ENCODE measurements around the gene TNFAIP8L2.
"Not testable (repeated sequence)": the region's sequence is repeated elsewhere in the genome, so short reads cannot be mapped to it uniquely, and the experiment has no call there.

Gene TNFAIP8L2

DNA sequence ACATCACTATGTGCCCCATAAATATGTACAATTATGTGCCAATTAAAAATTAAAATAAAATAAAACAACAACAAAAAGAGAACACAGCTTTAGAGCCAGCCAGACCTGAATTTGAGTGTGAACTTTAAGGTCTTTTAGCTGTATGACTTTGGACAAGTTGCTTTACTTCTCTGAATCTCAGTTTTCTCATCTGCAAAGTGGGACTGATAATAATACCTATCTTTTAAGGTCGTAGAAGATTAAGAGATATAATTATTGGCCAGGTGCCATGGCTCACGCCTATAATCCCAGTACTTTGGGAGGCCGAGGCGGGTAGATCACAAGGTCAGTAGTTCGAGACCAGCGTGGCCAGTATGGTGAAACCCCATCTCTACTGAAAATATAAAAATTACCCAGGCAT lies 36.9 kb downstream of the TNFAIP8L2 start:
- no peak for DNase-seq

DNA sequence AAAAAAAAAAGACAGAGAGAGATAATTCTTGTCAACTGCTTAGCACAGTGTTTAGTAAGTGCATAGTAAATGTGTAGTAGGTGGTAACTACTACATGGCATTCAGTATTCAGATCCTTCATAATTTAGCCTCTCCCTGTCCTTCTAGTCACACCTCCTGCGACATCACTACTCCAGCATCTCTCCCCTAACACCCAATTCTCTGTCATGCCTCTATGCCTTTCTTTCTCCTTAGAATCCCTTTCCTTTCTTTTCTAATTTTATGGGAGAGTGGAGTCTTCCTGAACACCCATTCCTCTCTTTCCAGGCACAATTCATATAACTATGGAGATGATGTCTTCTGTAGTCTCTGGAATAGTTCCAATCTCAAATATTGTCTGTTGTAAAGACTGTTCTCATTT lies 37.4 kb downstream of the TNFAIP8L2 start:
- no peak for DNase-seq

DNA sequence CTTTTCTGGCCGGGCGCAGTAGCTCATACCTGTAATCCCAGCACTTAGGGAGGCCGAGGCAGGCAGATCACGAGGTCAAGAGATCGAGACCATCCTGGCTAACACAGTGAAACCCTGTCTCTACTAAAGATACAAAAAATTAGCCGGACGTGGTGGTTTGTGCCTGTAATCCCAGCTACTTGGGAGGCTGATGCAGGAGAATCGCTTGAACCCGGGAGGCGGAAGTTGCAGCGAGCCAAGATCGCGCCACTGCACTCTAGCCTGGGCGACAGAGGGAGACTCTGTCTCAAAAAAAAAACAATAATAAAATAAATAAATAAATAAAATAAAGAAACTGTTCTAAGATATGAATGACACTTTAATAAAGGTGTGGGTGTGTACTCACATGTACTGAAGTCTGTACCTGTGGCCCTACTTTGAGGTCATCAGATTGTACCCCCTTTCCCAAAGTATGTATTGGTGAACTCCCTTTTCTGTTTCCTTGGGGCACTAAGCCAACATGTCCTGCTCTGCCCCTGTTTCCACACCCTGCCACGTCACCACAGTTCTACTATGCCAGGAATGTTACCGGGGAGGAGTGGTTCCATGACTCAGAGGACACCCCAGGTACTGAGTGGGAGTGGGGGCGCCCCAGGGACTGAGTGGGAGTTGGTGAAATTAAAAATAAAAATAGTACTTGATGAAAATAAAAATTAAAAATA lies 38.6 kb downstream of the TNFAIP8L2 start:
- not testable (repeated sequence) for DNase-seq

DNA sequence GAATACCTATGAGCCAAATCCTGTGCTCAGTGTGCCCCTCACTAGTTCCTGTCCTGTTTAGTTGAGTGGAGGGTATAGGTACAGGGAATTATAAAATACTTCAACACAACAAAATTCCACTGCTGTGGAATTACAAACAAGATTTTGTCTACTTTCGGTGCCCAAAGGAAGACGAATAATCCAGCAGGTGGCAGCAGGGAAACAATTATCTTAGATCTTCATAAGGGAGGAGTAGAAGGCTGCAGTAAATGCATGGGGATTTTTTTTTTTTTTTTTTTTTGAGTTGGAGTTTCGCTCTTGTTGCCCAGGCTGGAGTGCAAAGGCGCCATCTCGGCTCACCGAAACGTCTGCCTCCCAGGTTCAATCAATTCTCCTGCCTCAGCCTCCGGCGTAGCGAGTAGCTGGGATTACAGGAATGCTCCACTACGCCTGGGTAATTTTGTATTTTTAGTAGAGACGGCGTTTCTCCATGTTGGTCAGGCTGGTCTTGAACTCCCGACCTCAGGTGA lies 39.9 kb downstream of the TNFAIP8L2 start:
- peak; percentile 77 for DNase-seq

DNA sequence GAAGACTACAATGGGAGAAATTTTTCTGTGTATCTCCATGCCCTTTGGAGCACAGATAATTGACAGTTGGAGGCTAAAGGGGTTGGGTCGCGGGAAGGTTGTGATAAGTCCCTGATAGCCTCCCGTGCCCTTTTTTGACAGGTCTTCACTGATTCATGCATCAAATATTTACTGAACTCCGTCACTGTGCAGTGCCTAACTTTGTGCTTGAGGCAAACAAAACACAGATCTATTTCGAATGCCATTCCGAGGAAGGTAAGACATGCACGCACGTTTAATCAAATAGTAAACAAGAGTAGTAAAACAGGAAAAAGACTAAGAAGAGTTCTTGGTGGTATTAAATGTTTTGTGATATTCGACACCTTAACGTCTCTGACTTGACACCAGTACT lies 41.4 kb downstream of the TNFAIP8L2 start:
- no peak for DNase-seq

DNA sequence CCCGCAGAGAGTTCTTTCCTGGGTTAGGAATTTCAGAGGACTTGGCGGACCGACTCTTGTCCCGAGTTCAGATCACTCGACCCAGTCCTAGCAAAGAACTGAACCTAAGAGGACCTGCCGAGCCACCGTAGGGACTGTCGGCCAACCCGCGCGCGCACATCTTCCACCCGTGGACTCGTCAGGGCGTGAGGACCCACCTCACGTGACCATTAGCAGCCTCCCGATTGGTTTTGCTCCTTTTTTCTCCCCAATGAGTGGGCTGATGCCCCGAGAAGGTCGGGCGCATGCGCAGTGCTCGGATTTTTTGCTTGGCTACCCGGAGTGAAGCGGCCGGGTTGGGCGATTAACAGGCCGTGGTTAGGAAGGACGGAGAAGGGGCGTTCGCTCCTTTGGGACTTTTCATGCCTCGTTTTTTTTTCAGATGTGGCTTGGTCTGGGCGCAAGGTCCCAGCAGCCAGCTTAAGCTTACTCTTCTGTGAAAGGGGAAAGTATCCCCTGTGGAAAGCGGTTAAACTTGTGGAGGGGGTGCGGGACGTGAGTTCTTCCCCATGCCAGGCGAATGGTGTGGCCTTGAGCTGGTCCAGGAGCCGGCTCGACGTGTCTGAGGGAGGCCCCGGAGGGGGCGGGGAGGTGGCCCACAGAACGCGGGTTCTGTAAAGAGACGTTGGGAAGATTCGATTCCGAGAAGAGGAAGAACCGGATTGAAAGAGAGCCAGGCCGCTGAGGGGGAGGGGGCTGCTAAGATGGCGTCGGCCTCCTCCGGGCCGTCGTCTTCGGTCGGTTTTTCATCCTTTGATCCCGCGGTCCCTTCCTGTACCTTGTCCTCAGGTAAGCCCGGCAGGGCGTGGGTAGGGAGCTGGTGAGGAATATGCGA lies 42.0 kb downstream of the TNFAIP8L2 start, which contains the start of gene PIP5K1A:
Gene PIP5K1A, plus strand, starts transcription at position 299 of the 874 bp plus-strand sequence. Its CDS starts 445 bp downstream, at position 744.
- DNase-seq: peak; percentile 99

DNA sequence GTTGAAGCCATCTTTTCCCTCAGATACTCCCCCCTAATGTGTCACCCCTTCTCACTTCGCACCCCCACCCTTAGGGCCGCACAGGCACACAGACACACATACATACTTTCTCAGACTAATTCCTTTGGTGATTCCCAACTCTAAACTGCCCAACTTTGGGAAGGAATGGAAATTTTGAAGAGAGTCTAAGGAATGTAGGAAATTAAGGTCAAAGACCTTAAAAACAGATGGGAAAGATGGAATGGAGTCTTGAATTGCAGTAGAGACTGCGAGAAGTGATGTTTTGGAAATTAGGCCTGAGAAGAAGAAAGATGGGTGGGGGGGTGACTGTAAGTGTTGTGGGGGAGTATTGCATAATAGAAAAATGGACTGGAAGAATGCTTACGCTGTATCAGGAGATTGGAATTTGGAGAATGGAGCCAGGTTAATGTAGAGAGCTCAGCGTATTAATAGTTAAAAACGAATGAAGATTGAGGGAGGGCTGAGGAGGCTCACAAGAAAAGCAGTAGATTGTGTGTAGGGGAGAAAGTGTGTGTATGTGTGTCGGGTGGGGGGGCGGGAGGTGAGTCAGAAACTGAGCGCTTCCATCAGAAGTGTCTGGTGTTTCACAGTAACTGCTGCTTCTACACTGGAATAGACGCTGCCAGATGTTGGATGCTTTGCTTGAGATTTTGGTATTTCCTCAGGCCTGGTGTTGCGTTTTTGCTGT lies 43.6 kb downstream of the TNFAIP8L2 start:
- DNase-seq: peak; percentile 40

DNA sequence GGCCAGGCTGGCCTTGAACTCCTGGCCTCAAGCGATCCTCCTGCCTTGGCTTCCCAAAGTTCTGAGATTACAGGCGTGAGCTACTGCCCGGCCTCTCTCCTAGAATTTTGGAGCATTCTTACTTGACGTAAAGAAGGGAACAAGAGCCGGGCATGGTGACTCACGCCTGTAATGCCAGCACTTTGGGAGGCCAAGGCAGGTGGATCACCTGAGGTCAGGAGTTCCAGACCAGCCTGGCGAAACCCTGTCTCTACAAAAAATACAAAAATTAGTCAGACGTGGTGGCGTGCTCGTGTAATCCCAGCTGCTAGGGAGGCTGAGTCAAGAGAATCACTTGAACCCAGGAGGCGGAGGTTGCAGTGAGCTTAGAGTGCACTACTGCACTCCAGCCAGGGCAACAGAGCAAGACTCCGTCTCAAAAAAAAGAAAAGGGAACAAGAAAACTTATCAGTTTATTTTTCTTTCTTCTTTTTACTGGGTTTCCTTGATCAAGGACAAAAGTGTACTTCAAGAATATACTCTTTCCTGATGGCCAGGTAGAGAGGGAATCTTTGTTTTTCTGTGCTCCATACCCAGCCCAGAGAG lies 49.0 kb downstream of the TNFAIP8L2 start:
- not testable (repeated sequence) for DNase-seq
